GM12878 (cell line): ENCODE results near the gene SIX3. TPM values are rescaled to one million over a fixed set of nuclear protein-coding genes. Genes with fewer than 3 reads are reported as not detected.

ENCODE experiments used
- EP300 ChIP-seq, 2 experiments: fragments of 150-350 bp in 1 of 2; IDR thresholded peaks; 2 replicates each; pipeline ENCODE4 v1.6.1; 2011 to 2012; ENCODE audit warnings: low read depth in 2 of 2, low read length in 2 of 2, borderline replicate concordance in 1 of 2, improper control_type of control experiment in 1 of 2, inconsistent platforms in 1 of 2; ENCODE audit not compliant: control insufficient read depth in 1 of 2
- GABPA ChIP-seq: IDR thresholded peaks from 2 replicates; pipeline ENCODE4 v1.6.1; 2014; ENCODE audit warnings: antibody characterized with exemption, low read depth, mild to moderate bottlenecking, inconsistent platforms
- IRF5 ChIP-seq: fragments of 450-650 bp; IDR thresholded peaks from 2 replicates; pipeline ENCODE4 v1.6.1; 2017; ENCODE audit warnings: borderline replicate concordance
- KLF5 ChIP-seq: fragments of 450-650 bp; IDR thresholded peaks from 2 replicates; pipeline ENCODE4 v1.6.1; 2014; ENCODE audit warnings: mild to moderate bottlenecking; ENCODE audit not compliant: partially characterized antibody
- PAX5 ChIP-seq: IDR thresholded peaks from 2 replicates; pipeline ENCODE4 v1.6.1; 2011; ENCODE audit warnings: low read depth, low read length, borderline replicate concordance
- RAD51 ChIP-seq: fragments of 450-650 bp; IDR thresholded peaks from 2 replicates; pipeline ENCODE4 v1.6.1; 2016; ENCODE audit warnings: moderate library complexity, mild to moderate bottlenecking, inconsistent platforms
- SUZ12 ChIP-seq: fragments of 200-600 bp; sonication (generic); IDR thresholded peaks from one replicate; pipeline ENCODE4 v1.6.1; 2018; ENCODE audit warnings: antibody characterized with exemption, mild to moderate bottlenecking; ENCODE audit not compliant: unreplicated experiment
- YBX1 ChIP-seq: fragments of 450-650 bp; IDR thresholded peaks from 2 replicates; pipeline ENCODE4 v1.6.1; 2016; ENCODE audit warnings: antibody characterized with exemption
- ZNF207 ChIP-seq: fragments of 450-650 bp; IDR thresholded peaks from 2 replicates; pipeline ENCODE4 v1.6.1; 2014; ENCODE audit warnings: antibody characterized with exemption, mild to moderate bottlenecking, borderline replicate concordance
- ZNF687 ChIP-seq: fragments of 450-650 bp; IDR thresholded peaks from 2 replicates; pipeline ENCODE4 v1.6.1; 2017; ENCODE audit warnings: mild to moderate bottlenecking, moderate library complexity
- polyA plus RNA-seq, 11 experiments: library from polyadenylated mRNA; depleted of rRNA in 4 of 11; unstranded in 6 of 11; stranded (reverse) in 5 of 11; fragments of >200 nt; fragmentation: Nextera tagmentation in 4 of 11; fragmentation: Illumina TruSeq in 1 of 11; extraction: Ambion mirVana in 4 of 11; extraction: Trizol in 1 of 11; gene quantifications; 1 replicate in 1 of 11; 2 replicates in 10 of 11; pipeline versions ENCODE4 v1.2.1 to v1.2.3, GENCODE V29; 2011 to 2016; ENCODE audit warnings: inconsistent platforms in 2 of 11, missing spikeins in 2 of 11, low read depth in 1 of 11
- total RNA-seq, 4 experiments: library from RNA; depleted of rRNA in 3 of 4; stranded (reverse); fragments of >200 nt in 3 of 4; fragmentation: Illumina TruSeq in 1 of 4; extraction: Trizol in 1 of 4; gene quantifications; 2 replicates each; pipeline versions ENCODE4 v1.2.1 to v1.2.3, GENCODE V29; 2013 to 2021

Gene SIX3
- total and polyA plus RNA-seq, 10 of the 15 experiments (the other 5 are each of a cell fraction or from before 2014, with no cell fraction given), result 0.05 to 0.42 (median 0.13) TPM; not detected in 4

- TF ChIP-seq KLF5 (no peak), GABPA (no peak), YBX1 (no peak), RAD51 (no peak), SUZ12 (no peak), IRF5 (no peak), EP300 (IDR thresholded peaks at IDR 0.05; ENCODE audit: borderline replicate concordance in 1 of 2, control insufficient read depth in 1 of 2, low read depth in 2 of 2, low read length in 2 of 2) (no peak), PAX5 (no peak), ZNF687 (no peak), ZNF207 (no peak)
Measured at GRCh38 chr2:44926957-44927356, 14.5 kb upstream of the SIX3 start (continued).
